ENCODE results near the gene MEOX2.

MEOX2 gene

DNA sequence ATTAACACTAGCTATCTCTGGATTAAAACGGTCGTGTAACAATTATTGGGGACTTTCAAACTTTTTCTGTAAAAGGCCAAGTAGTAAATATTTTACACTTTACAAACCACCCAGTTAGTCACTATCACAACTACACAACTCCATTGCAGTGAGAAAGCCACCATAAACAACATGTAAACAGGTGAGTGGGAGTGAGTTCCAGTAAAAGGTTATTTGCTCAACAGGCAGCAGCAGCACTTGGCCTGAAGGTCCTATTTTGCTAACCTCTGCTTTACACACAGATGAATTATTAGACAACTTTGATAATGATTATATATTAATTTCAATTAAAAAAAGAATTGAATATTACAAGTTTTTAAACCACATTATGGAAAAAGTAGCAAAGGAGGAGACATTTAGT is 108.9 kb downstream of the MEOX2 start:
- 100% methylated on average over 1 of the region's 2 CpGs for WGBS
- H3K4me1 ChIP-seq (ENCODE audit: control insufficient read depth, insufficient read depth, low read depth, low read length), result no peaks in the 10 kb centered on the region
- H2BK5ac ChIP-seq (ENCODE audit: low read depth, low read length, poor library complexity, severe bottlenecking), result no peak overlapping the region
- no peak overlapping the region for H3K4ac ChIP-seq (ENCODE audit: low read depth in 1 of 2, low read length in 2 of 2)
- no peak overlapping the region for H3K4me2 ChIP-seq (ENCODE audit: low read length, poor library complexity, severe bottlenecking)
- no peaks in the 10 kb centered on the region for H3K79me1 ChIP-seq (replicated peaks; ENCODE audit: low read length, poor library complexity, severe bottlenecking)
- H3K14ac ChIP-seq (ENCODE audit: low read length in 2 of 2), result no peak overlapping the region
- no peak overlapping the region for H3K9ac ChIP-seq (ENCODE audit: low read length)
- H2AFZ ChIP-seq (ENCODE audit: low read depth, low read length), result no peak overlapping the region
- no peak overlapping the region for H2BK120ac ChIP-seq (ENCODE audit: low read depth, low read length)
- no peak overlapping the region for H4K91ac ChIP-seq (ENCODE audit: low read length)
- no peak overlapping the region for H3K23ac ChIP-seq (ENCODE audit: low read length in 2 of 2)
- no peaks in the 10 kb centered on the region for H3K27me3 ChIP-seq (ENCODE audit: control insufficient read depth in 1 of 2, insufficient read depth in 1 of 2, low read length in 2 of 2)
- no peak overlapping the region for H4K8ac ChIP-seq (ENCODE audit: low read length)
- no peak for DNase-seq
- H2AK5ac ChIP-seq (ENCODE audit: low read length, severe bottlenecking), result no peak overlapping the region
- no peaks in the 10 kb centered on the region for H3K36me3 ChIP-seq (ENCODE audit: control insufficient read depth in 1 of 2, insufficient read depth in 2 of 2, low read depth in 1 of 2, low read length in 2 of 2)
- no peak overlapping the region for H2BK12ac ChIP-seq (ENCODE audit: low read length in 2 of 2)
- H3K18ac ChIP-seq (ENCODE audit: low read depth in 1 of 2, low read length in 2 of 2), result no peak overlapping the region
- no peak overlapping the region for H3K27ac ChIP-seq (ENCODE audit: low read length, poor library complexity, severe bottlenecking)
- no peak overlapping the region for H2BK15ac ChIP-seq (ENCODE audit: low read depth, poor library complexity, severe bottlenecking)
- no peaks in the 10 kb centered on the region for H3K9me3 ChIP-seq (ENCODE audit: control insufficient read depth, low read length)
- no peak overlapping the region for H3K4me3 ChIP-seq (ENCODE audit: insufficient read depth in 1 of 2, low read depth in 1 of 2, low read length in 2 of 2)

DNA sequence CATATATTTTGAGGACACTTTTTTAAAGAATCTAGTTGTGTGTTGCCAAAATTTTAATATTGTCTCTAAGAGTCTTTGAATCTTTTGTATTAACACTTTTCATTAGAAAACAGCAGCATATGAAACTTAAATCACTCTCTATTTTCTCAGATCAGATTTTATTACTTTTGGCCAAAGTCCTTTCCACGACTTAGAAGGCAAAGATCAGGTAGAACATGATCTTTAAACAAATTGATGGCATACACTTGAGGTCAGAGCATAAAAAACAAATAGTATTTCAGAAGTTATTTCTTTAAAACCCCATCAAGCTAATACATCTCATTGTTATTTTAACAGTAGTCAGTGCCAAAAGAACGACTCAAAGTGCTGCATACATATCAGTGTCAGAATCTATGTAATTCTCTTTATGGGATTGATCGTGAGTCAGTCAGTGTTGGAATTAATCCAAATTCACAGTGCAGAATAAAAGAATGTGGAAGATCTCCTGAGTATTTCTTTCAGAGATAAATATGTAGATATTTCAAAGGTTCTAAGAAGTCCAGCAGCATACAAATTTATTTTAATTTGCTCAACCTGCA is 115.1 kb downstream of the MEOX2 start:
- H3K23ac ChIP-seq (ENCODE audit: low read length in 2 of 2), result no peak overlapping the region
- 77% methylated on average over 3 of the region's 3 CpGs for WGBS
- H3K4me2 ChIP-seq (ENCODE audit: low read length, poor library complexity, severe bottlenecking), result no peak overlapping the region
- no peak for DNase-seq
- H3K14ac ChIP-seq (ENCODE audit: low read length in 2 of 2), result no peak overlapping the region
- no peaks in the 10 kb centered on the region for H3K4me1 ChIP-seq (ENCODE audit: control insufficient read depth, insufficient read depth, low read depth, low read length)
- no peak overlapping the region for H2BK5ac ChIP-seq (ENCODE audit: low read depth, low read length, poor library complexity, severe bottlenecking)
- H2BK12ac ChIP-seq (ENCODE audit: low read length in 2 of 2), result no peak overlapping the region
- no peak overlapping the region for H3K18ac ChIP-seq (ENCODE audit: low read depth in 1 of 2, low read length in 2 of 2)
- H4K91ac ChIP-seq (ENCODE audit: low read length), result no peak overlapping the region
- H3K9me3 ChIP-seq (ENCODE audit: control insufficient read depth, low read length), result no peaks in the 10 kb centered on the region
- H3K27me3 ChIP-seq (ENCODE audit: control insufficient read depth in 1 of 2, insufficient read depth in 1 of 2, low read length in 2 of 2), result no peaks in the 10 kb centered on the region
- H2AK5ac ChIP-seq (ENCODE audit: low read length, severe bottlenecking), result no peak overlapping the region
- H2BK15ac ChIP-seq (ENCODE audit: low read depth, poor library complexity, severe bottlenecking), result no peak overlapping the region
- H3K4ac ChIP-seq (ENCODE audit: low read depth in 1 of 2, low read length in 2 of 2), result no peak overlapping the region
- H3K36me3 ChIP-seq (ENCODE audit: control insufficient read depth in 1 of 2, insufficient read depth in 2 of 2, low read depth in 1 of 2, low read length in 2 of 2), result no peaks in the 10 kb centered on the region
- H3K27ac ChIP-seq (ENCODE audit: low read length, poor library complexity, severe bottlenecking), result no peak overlapping the region
- no peak overlapping the region for H4K8ac ChIP-seq (ENCODE audit: low read length)
- H2AFZ ChIP-seq (ENCODE audit: low read depth, low read length), result no peak overlapping the region
- H3K4me3 ChIP-seq (ENCODE audit: insufficient read depth in 1 of 2, low read depth in 1 of 2, low read length in 2 of 2), result no peak overlapping the region
- H3K9ac ChIP-seq (ENCODE audit: low read length), result no peak overlapping the region
- no peak overlapping the region for H2BK120ac ChIP-seq (ENCODE audit: low read depth, low read length)
- no peaks in the 10 kb centered on the region for H3K79me1 ChIP-seq (replicated peaks; ENCODE audit: low read length, poor library complexity, severe bottlenecking)

DNA sequence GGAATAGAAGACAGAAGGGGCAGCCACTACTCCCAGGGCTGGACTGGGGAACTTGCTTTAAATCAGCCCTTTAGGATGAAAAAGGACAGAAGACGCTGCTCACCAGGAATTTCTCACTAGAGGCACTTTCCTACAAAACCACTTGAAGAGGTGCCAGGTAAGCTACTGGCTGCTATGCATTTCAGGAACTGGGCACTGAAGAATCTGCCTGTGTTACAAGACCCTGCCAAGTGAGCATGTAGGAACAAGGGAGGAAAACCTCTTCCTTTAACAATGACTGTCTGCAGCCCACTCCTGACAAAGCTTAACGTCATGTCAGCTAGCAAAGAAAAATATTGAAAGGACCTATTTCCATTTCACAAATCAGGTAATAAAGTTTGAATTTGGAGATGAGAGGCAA is 118.8 kb downstream of the MEOX2 start:
- 75% methylated on average over 1 of the region's 2 CpGs for WGBS
- no peak overlapping the region for H3K4ac ChIP-seq (ENCODE audit: low read depth in 1 of 2, low read length in 2 of 2)
- H2BK12ac ChIP-seq (ENCODE audit: low read length in 2 of 2), result no peak overlapping the region
- H3K27ac ChIP-seq (ENCODE audit: low read length, poor library complexity, severe bottlenecking), result no peak overlapping the region
- H2AK5ac ChIP-seq (ENCODE audit: low read length, severe bottlenecking), result no peak overlapping the region
- H2BK5ac ChIP-seq (ENCODE audit: low read depth, low read length, poor library complexity, severe bottlenecking), result no peak overlapping the region
- H3K36me3 ChIP-seq (ENCODE audit: control insufficient read depth in 1 of 2, insufficient read depth in 2 of 2, low read depth in 1 of 2, low read length in 2 of 2), result no peaks in the 10 kb centered on the region
- no peaks in the 10 kb centered on the region for H3K79me1 ChIP-seq (replicated peaks; ENCODE audit: low read length, poor library complexity, severe bottlenecking)
- DNase-seq, result no peak
- H4K8ac ChIP-seq (ENCODE audit: low read length), result no peak overlapping the region
- H3K9me3 ChIP-seq (ENCODE audit: control insufficient read depth, low read length), result no peaks in the 10 kb centered on the region
- no peak overlapping the region for H2BK120ac ChIP-seq (ENCODE audit: low read depth, low read length)
- H3K4me3 ChIP-seq (ENCODE audit: insufficient read depth in 1 of 2, low read depth in 1 of 2, low read length in 2 of 2), result no peak overlapping the region
- no peaks in the 10 kb centered on the region for H3K4me1 ChIP-seq (ENCODE audit: control insufficient read depth, insufficient read depth, low read depth, low read length)
- no peak overlapping the region for H4K91ac ChIP-seq (ENCODE audit: low read length)
- H2AFZ ChIP-seq (ENCODE audit: low read depth, low read length), result no peak overlapping the region
- no peaks in the 10 kb centered on the region for H3K27me3 ChIP-seq (ENCODE audit: control insufficient read depth in 1 of 2, insufficient read depth in 1 of 2, low read length in 2 of 2)
- no peak overlapping the region for H3K18ac ChIP-seq (ENCODE audit: low read depth in 1 of 2, low read length in 2 of 2)
- no peak overlapping the region for H2BK15ac ChIP-seq (ENCODE audit: low read depth, poor library complexity, severe bottlenecking)
- no peak overlapping the region for H3K14ac ChIP-seq (ENCODE audit: low read length in 2 of 2)
- no peak overlapping the region for H3K4me2 ChIP-seq (ENCODE audit: low read length, poor library complexity, severe bottlenecking)
- H3K9ac ChIP-seq (ENCODE audit: low read length), result no peak overlapping the region
- H3K23ac ChIP-seq (ENCODE audit: low read length in 2 of 2), result no peak overlapping the region

- no peaks in the 10 kb centered on the region for H3K27me3 ChIP-seq (ENCODE audit: control insufficient read depth in 1 of 2, insufficient read depth in 1 of 2, low read length in 2 of 2)
- no peaks in the 10 kb centered on the region for H3K4me1 ChIP-seq (ENCODE audit: control insufficient read depth, insufficient read depth, low read depth, low read length)
- no peaks in the 10 kb centered on the region for H3K79me1 ChIP-seq (replicated peaks; ENCODE audit: low read length, poor library complexity, severe bottlenecking)
- H3K9ac ChIP-seq (ENCODE audit: low read length), result no peak overlapping the region
- no peak overlapping the region for H3K14ac ChIP-seq (ENCODE audit: low read length in 2 of 2)
- WGBS, result 100% methylated on average over 2 of the region's 3 CpGs
- H3K27ac ChIP-seq (ENCODE audit: low read length, poor library complexity, severe bottlenecking), result no peak overlapping the region
- DNase-seq, result no peak
- no peak overlapping the region for H2BK12ac ChIP-seq (ENCODE audit: low read length in 2 of 2)
- H3K4ac ChIP-seq (ENCODE audit: low read depth in 1 of 2, low read length in 2 of 2), result no peak overlapping the region
- no peaks in the 10 kb centered on the region for H3K36me3 ChIP-seq (ENCODE audit: control insufficient read depth in 1 of 2, insufficient read depth in 2 of 2, low read depth in 1 of 2, low read length in 2 of 2)
- no peak overlapping the region for H2BK120ac ChIP-seq (ENCODE audit: low read depth, low read length)
- no peak overlapping the region for H3K4me2 ChIP-seq (ENCODE audit: low read length, poor library complexity, severe bottlenecking)
- no peaks in the 10 kb centered on the region for H3K9me3 ChIP-seq (ENCODE audit: control insufficient read depth, low read length)
- no peak overlapping the region for H4K91ac ChIP-seq (ENCODE audit: low read length)
- H3K18ac ChIP-seq (ENCODE audit: low read depth in 1 of 2, low read length in 2 of 2), result no peak overlapping the region
- H3K23ac ChIP-seq (ENCODE audit: low read length in 2 of 2), result no peak overlapping the region
- no peak overlapping the region for H4K8ac ChIP-seq (ENCODE audit: low read length)
- no peak overlapping the region for H3K4me3 ChIP-seq (ENCODE audit: insufficient read depth in 1 of 2, low read depth in 1 of 2, low read length in 2 of 2)
- no peak overlapping the region for H2AFZ ChIP-seq (ENCODE audit: low read depth, low read length)
- no peak overlapping the region for H2AK5ac ChIP-seq (ENCODE audit: low read length, severe bottlenecking)
- no peak overlapping the region for H2BK15ac ChIP-seq (ENCODE audit: low read depth, poor library complexity, severe bottlenecking)
- no peak overlapping the region for H2BK5ac ChIP-seq (ENCODE audit: low read depth, low read length, poor library complexity, severe bottlenecking)
Observed at GRCh38 chr7:15567036-15567435, 119.4 kb downstream of the MEOX2 start.

All from mesenchymal stem cell (in vitro differentiated cells and primary cell).